ENCODE results near the gene HSPA12A.

Gene HSPA12A

DNA sequence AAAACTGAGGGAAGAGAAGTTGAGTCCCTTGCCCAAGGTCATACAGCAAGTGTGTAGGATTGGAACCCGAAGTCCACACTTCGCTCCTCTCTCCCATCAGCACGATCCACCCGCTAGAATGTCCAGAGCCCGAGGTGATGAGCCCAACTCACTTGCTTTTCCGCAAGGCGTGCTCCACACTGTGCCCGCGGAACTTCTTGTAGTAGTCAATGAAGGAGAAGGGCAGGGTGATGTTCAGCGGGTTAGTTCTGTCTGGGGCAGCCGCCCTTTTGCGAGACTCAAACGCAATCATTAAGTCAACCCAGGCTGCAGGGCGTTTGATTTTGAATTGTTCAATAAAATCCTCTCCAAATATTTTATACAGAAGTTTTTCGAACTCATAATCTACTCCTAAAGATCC, 63.0 kb downstream of the HSPA12A start:
- no peaks in the 10 kb centered on the region for H3F3A ChIP-seq (ENCODE audit: insufficient read depth, low read length)

DNA sequence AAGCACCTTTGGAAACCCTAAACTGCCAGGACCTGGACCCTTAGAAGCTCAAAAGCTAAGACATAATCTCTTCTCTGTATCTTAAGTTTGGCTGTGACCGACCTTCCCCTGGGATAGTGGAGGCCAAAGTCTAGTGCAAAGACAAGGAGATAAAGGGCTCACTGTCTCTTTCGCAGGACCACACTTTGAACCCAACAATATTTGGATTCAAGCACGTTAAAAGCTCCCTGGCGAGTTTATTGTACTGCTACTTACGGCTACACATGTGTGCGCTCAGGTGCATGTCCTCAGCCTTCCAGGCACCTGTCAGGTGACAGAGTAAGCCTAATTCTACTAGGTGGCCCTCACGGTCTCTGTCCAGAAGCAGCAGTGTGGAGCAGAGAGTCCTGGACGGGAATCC, 65.7 kb downstream of the HSPA12A start:
- no peak overlapping the region for H3K27ac ChIP-seq (ENCODE audit: low read length)
- no peak overlapping the region for H2AFZ ChIP-seq (ENCODE audit: low read length)
- TF ChIP-seq EZH2 (optimal IDR thresholded peaks at IDR 0.05; ENCODE audit: low read depth, low read length) = no peak
- H3K9me2 ChIP-seq (replicated peaks; ENCODE audit: insufficient read depth, low read length) = no peaks in the 10 kb centered on the region
- H3K4me2 ChIP-seq (ENCODE audit: low read depth, low read length) = no peak overlapping the region
- no peaks in the 10 kb centered on the region for H3F3A ChIP-seq (ENCODE audit: insufficient read depth, low read length)
- H3K27me3 ChIP-seq (replicated peaks; ENCODE audit: insufficient read depth, low read length) = no peaks in the 10 kb centered on the region
- H3K36me3 ChIP-seq (replicated peaks; ENCODE audit: insufficient read depth, low read length) = no peaks in the 10 kb centered on the region
- no peak overlapping the region for H3K4me3 ChIP-seq (ENCODE audit: low read length)
- no peaks in the 10 kb centered on the region for H3K4me1 ChIP-seq (ENCODE audit: low read length)
- H3K9ac ChIP-seq (ENCODE audit: low read length) = no peak overlapping the region
- H4K20me1 ChIP-seq (ENCODE audit: insufficient read depth, low read length) = no peaks in the 10 kb centered on the region
- H3K9me3 ChIP-seq (replicated peaks; ENCODE audit: insufficient read depth, low read length) = no peaks in the 10 kb centered on the region
- no peaks in the 10 kb centered on the region for H3K79me2 ChIP-seq (ENCODE audit: low read length)
- no peak for DNase-seq

More for the DNA sequence above, 63.0 kb downstream of the HSPA12A start:
- H3K4me3 ChIP-seq (ENCODE audit: low read length) = no peak overlapping the region
- no peaks in the 10 kb centered on the region for H3K9me2 ChIP-seq (replicated peaks; ENCODE audit: insufficient read depth, low read length)
- no peaks in the 10 kb centered on the region for H3K79me2 ChIP-seq (ENCODE audit: low read length)
- H2AFZ ChIP-seq (ENCODE audit: low read length) = no peak overlapping the region
- H3K9ac ChIP-seq (ENCODE audit: low read length) = no peak overlapping the region
- H3K27me3 ChIP-seq (replicated peaks; ENCODE audit: insufficient read depth, low read length) = no peaks in the 10 kb centered on the region
- TF ChIP-seq EZH2phosphoT487 (IDR thresholded peaks at IDR 0.05; ENCODE audit: low read length) = no peak
- no peak for TF ChIP-seq EZH2 (optimal IDR thresholded peaks at IDR 0.05; ENCODE audit: low read depth, low read length)
- no peaks in the 10 kb centered on the region for H4K20me1 ChIP-seq (ENCODE audit: insufficient read depth, low read length)
- no peaks in the 10 kb centered on the region for H3K4me1 ChIP-seq (ENCODE audit: low read length)
- no peaks in the 10 kb centered on the region for H3K9me3 ChIP-seq (replicated peaks; ENCODE audit: insufficient read depth, low read length)
- no peak overlapping the region for H3K4me2 ChIP-seq (ENCODE audit: low read depth, low read length)
- no peaks in the 10 kb centered on the region for H3K36me3 ChIP-seq (replicated peaks; ENCODE audit: insufficient read depth, low read length)
- no peak overlapping the region for H3K27ac ChIP-seq (ENCODE audit: low read length)
- no peak for DNase-seq

DNA sequence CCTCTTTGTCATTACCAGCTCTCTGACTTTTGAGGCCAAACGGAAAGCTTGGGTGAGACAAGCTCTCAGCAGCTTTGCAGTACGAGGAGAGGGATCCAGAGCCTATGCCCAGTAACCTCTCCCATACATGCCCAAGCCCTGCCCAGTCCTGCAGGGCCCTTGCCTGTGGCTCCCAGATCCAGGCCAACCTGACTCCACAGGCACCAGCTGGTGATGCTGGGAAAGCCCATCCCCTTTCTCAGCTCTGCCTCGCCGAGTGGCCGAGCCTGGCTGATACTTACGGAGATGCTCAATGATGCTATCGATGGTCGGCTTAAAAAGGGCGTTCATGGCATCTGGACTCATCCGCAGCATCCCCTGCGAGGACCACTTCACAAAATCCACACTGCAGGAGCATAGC, 66.2 kb downstream of the HSPA12A start:
- H3K4me2 ChIP-seq (ENCODE audit: low read depth, low read length) = no peak overlapping the region

DNA sequence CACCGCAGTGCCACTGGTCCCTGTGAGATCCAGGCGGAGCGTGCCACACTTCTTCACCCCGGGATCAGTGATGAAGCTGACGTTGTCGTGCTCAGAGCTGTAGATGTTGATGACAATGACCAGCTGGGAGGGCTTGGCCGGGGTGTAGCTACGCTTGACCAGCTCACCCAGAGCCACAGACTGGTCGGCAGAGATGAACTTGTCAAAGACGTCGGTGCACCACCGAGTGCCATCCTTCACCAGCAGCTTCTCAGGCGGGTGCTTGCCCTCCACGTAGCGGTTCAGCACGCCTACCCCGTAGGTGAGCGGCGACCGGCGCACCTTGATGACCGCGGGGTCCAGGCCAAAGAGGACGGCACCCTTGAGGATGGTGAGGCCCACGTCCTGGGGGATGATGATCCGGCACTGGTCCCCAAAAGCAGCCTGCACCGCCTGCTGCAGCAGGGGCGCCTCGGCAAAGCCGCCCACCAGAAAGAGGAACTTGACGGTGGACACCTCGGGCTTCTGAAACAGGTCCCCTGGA, 67.4 kb downstream of the HSPA12A start:
- no peak overlapping the region for H2AFZ ChIP-seq (ENCODE audit: low read length)
- DNase-seq = no peak
- no peaks in the 10 kb centered on the region for H4K20me1 ChIP-seq (ENCODE audit: insufficient read depth, low read length)
- no peaks in the 10 kb centered on the region for H3K9me2 ChIP-seq (replicated peaks; ENCODE audit: insufficient read depth, low read length)
- H3K9me3 ChIP-seq (replicated peaks; ENCODE audit: insufficient read depth, low read length) = no peaks in the 10 kb centered on the region
- H3K36me3 ChIP-seq (replicated peaks; ENCODE audit: insufficient read depth, low read length) = no peaks in the 10 kb centered on the region
- H3K27ac ChIP-seq (ENCODE audit: low read length) = no peak overlapping the region
- no peak for TF ChIP-seq EZH2 (optimal IDR thresholded peaks at IDR 0.05; ENCODE audit: low read depth, low read length)
- TF ChIP-seq EZH2phosphoT487 (IDR thresholded peaks at IDR 0.05; ENCODE audit: low read length) = no peak
- TF ChIP-seq, protein P1, sequence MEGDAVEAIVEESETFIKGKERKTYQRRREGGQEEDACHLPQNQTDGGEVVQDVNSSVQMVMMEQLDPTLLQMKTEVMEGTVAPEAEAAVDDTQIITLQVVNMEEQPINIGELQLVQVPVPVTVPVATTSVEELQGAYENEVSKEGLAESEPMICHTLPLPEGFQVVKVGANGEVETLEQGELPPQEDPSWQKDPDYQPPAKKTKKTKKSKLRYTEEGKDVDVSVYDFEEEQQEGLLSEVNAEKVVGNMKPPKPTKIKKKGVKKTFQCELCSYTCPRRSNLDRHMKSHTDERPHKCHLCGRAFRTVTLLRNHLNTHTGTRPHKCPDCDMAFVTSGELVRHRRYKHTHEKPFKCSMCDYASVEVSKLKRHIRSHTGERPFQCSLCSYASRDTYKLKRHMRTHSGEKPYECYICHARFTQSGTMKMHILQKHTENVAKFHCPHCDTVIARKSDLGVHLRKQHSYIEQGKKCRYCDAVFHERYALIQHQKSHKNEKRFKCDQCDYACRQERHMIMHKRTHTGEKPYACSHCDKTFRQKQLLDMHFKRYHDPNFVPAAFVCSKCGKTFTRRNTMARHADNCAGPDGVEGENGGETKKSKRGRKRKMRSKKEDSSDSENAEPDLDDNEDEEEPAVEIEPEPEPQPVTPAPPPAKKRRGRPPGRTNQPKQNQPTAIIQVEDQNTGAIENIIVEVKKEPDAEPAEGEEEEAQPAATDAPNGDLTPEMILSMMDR (IDR thresholded peaks at IDR 0.05; ENCODE audit: low read length) = no peak
- H3K4me1 ChIP-seq (ENCODE audit: low read length) = no peaks in the 10 kb centered on the region
- H3K4me3 ChIP-seq (ENCODE audit: low read length) = no peak overlapping the region
- H3F3A ChIP-seq (ENCODE audit: insufficient read depth, low read length) = no peaks in the 10 kb centered on the region
- no peak overlapping the region for H3K9ac ChIP-seq (ENCODE audit: low read length)
- no peak overlapping the region for H3K4me2 ChIP-seq (ENCODE audit: low read depth, low read length)
- no peaks in the 10 kb centered on the region for H3K79me2 ChIP-seq (ENCODE audit: low read length)
- H3K27me3 ChIP-seq (replicated peaks; ENCODE audit: insufficient read depth, low read length) = no peaks in the 10 kb centered on the region

More for the DNA sequence above, 66.2 kb downstream of the HSPA12A start:
- TF ChIP-seq EZH2phosphoT487 (IDR thresholded peaks at IDR 0.05; ENCODE audit: low read length) (no peak), EZH2 (optimal IDR thresholded peaks at IDR 0.05; ENCODE audit: low read depth, low read length) (no peak)
- TF ChIP-seq, protein P1 (IDR thresholded peaks at IDR 0.05; ENCODE audit: low read length) = no peak
- no peaks in the 10 kb centered on the region for H3K9me3 ChIP-seq (replicated peaks; ENCODE audit: insufficient read depth, low read length)
- no peaks in the 10 kb centered on the region for H3K9me2 ChIP-seq (replicated peaks; ENCODE audit: insufficient read depth, low read length)
- DNase-seq = no peak
- H3K79me2 ChIP-seq (ENCODE audit: low read length) = no peaks in the 10 kb centered on the region
- no peak overlapping the region for H2AFZ ChIP-seq (ENCODE audit: low read length)
- H3K36me3 ChIP-seq (replicated peaks; ENCODE audit: insufficient read depth, low read length) = no peaks in the 10 kb centered on the region
- H3K27ac ChIP-seq (ENCODE audit: low read length) = no peak overlapping the region
- H3K27me3 ChIP-seq (replicated peaks; ENCODE audit: insufficient read depth, low read length) = no peaks in the 10 kb centered on the region
- no peaks in the 10 kb centered on the region for H3K4me1 ChIP-seq (ENCODE audit: low read length)
- no peaks in the 10 kb centered on the region for H4K20me1 ChIP-seq (ENCODE audit: insufficient read depth, low read length)
- H3K9ac ChIP-seq (ENCODE audit: low read length) = no peak overlapping the region
- H3K4me3 ChIP-seq (ENCODE audit: low read length) = no peak overlapping the region
- no peaks in the 10 kb centered on the region for H3F3A ChIP-seq (ENCODE audit: insufficient read depth, low read length)

Data from MM.1S (cell line).